Colonic mucosa (tissue), 4 donors: ENCODE measurements around the gene UTF1. TPM values are rescaled to one million over a fixed set of nuclear protein-coding genes. Genes with fewer than 3 reads are reported as not detected.

Experiments used
- DNase-seq: peaks from one replicate; pipeline ENCODE4 v3.0.0-alpha.2; 2020
- H3K27ac ChIP-seq: fragments of 200-600 bp; one replicate; pipeline ENCODE4 v1.8.0; 2021
- H3K27me3 ChIP-seq: fragments of 200-600 bp; one replicate; pipeline ENCODE4 v1.8.0; 2021
- H3K36me3 ChIP-seq: fragments of 200-600 bp; one replicate; pipeline ENCODE4 v1.8.0; 2021
- H3K4me1 ChIP-seq: fragments of 200-600 bp; one replicate; pipeline ENCODE4 v1.8.0; 2021; ENCODE audit warnings: mild to moderate bottlenecking
- H3K4me3 ChIP-seq: fragments of 200-600 bp; one replicate; pipeline ENCODE4 v1.8.0; 2021
- H3K9ac ChIP-seq, 2 donors: one replicate each; pipeline ENCODE4 v1.7.0; 2013; ENCODE audit warnings: control low read depth in 2 of 2, low read depth in 2 of 2, low read length in 2 of 2
- H3K9me3 ChIP-seq: fragments of 200-600 bp; one replicate; pipeline ENCODE4 v1.8.0; 2021
- CTCF ChIP-seq: fragments of 200-600 bp; IDR thresholded peaks from one replicate; pipeline ENCODE4 v1.8.0; 2022; ENCODE audit warnings: antibody characterized with exemption, mild to moderate bottlenecking
- intact Hi-C: fragments of 100-400 bp; cut with DNase I; formaldehyde crosslinking; loops from one replicate; pipeline ENCODE4 v1.14.1; 2022
- total RNA-seq, 2 donors: library from RNA; stranded (reverse); fragmentation: NEBNext Ultra II Directional in 1 of 2; extraction: Animal tissue kit (Norgen Biotek cat#: 25700) in 1 of 2; gene quantifications; one replicate each; pipeline ENCODE4 v1.2.1, GENCODE V29; 2021
- donor health status: healthy.
- donor health status: DM: no; HTN: no; CAD: no.
- donor health status: DM: no; HTN: no; CAD: no.

UTF1 gene
- total RNA-seq, 2 donors from 2014 or later: not detected

- H3K9ac ChIP-seq: no peak overlapping the region
- H3K36me3 ChIP-seq: no peaks in the 10 kb centered on the region
- no peak for TF ChIP-seq CTCF
Observed at GRCh38 chr10:133187906-133188681, 41.9 kb upstream of the UTF1 start.

GRCh38 chr10:133189256-133189655 is 40.8 kb upstream of the UTF1 start:
- intact Hi-C loops: no loop called here
- no peaks in the 10 kb centered on the region for H3K27me3 ChIP-seq
- no peaks in the 10 kb centered on the region for H3K9me3 ChIP-seq
- H3K4me1 ChIP-seq: no peaks in the 10 kb centered on the region
- H3K36me3 ChIP-seq: no peaks in the 10 kb centered on the region
- TF ChIP-seq CTCF: no peak
- DNase-seq: no peak
- no peak overlapping the region for H3K27ac ChIP-seq
- H3K4me3 ChIP-seq: no peak overlapping the region
- H3K9ac ChIP-seq: no peak overlapping the region

More at GRCh38 chr10:133187906-133188681, 41.9 kb upstream of the UTF1 start:
- no peak for DNase-seq
- Histone ChIP-seq H3K9me3 (no peaks in the 10 kb centered on the region), H3K27ac (no peak overlapping the region), H3K27me3 (no peaks in the 10 kb centered on the region), H3K4me1 (no peaks in the 10 kb centered on the region), H3K4me3 (no peak overlapping the region)
- intact Hi-C loops: no loop called here

- TF ChIP-seq CTCF: no peak
- Histone ChIP-seq H3K9ac (no peak overlapping the region), H3K36me3 (no peaks in the 10 kb centered on the region), H3K27me3 (no peaks in the 10 kb centered on the region), H3K27ac (no peak overlapping the region), H3K4me1 (no peaks in the 10 kb centered on the region), H3K9me3 (no peaks in the 10 kb centered on the region), H3K4me3 (no peak overlapping the region)
- intact Hi-C loops: no loop called here
- no peak for DNase-seq
Observed at GRCh38 chr10:133189726-133190125, 40.3 kb upstream of the UTF1 start.

GRCh38 chr10:133190225-133190624 is 39.8 kb upstream of the UTF1 start:
- H3K9ac ChIP-seq: no peak overlapping the region
- intact Hi-C loops: no loop called here
- no peak overlapping the region for H3K4me3 ChIP-seq
- no peak overlapping the region for H3K27ac ChIP-seq
- TF ChIP-seq CTCF: no peak
- no peaks in the 10 kb centered on the region for H3K27me3 ChIP-seq
- DNase-seq: no peak
- H3K4me1 ChIP-seq: no peaks in the 10 kb centered on the region
- H3K36me3 ChIP-seq: no peaks in the 10 kb centered on the region
- no peaks in the 10 kb centered on the region for H3K9me3 ChIP-seq

GRCh38 chr10:133191651-133192050 is 38.4 kb upstream of the UTF1 start:
- no peak for TF ChIP-seq CTCF

More at GRCh38 chr10:133191651-133192050, 38.4 kb upstream of the UTF1 start:
- Histone ChIP-seq H3K27ac (no peak overlapping the region), H3K9ac (no peak overlapping the region), H3K4me1 (no peaks in the 10 kb centered on the region), H3K27me3 (no peaks in the 10 kb centered on the region), H3K36me3 (no peaks in the 10 kb centered on the region), H3K9me3 (no peaks in the 10 kb centered on the region), H3K4me3 (no peak overlapping the region)
- DNase-seq: no peak
- intact Hi-C loops: no loop called here
